HCT116 (cell line): ENCODE results near the gene GPX7. TPM values are rescaled to one million over a fixed set of nuclear protein-coding genes. Genes with fewer than 3 reads are reported as not detected.
"Not testable (repeated sequence)": the region's sequence is repeated elsewhere in the genome, so short reads cannot be mapped to it uniquely, and the experiment has no call there.

Experiments
- ATAC-seq: fragments of 200-7000 bp; cut with Tn5 transposase; 2 replicates; pipeline ENCODE4 v1.9.1; 2020; ENCODE audit warnings: mild to moderate bottlenecking, moderate library complexity
- BruUV-seq: library from RNA; stranded (reverse); fragments of 400-500 nt; replicated peaks from 2 replicates; lab custom pipeline; 2021; lab: Mats Ljungman, UMichigan
- CTCF ChIA-PET: fragments of 300-600 bp; sonication (Branson Sonifier 250); formaldehyde crosslinking; loops from one replicate; lab custom pipeline; 2021; ENCODE audit warnings: antibody characterized with exemption; lab: Charles Lee
- POLR2A ChIA-PET: fragments of 300-600, 350-600 bp; sonication (Branson Sonifier 250); formaldehyde crosslinking; loops from one replicate; lab custom pipeline; 2021; ENCODE audit warnings: antibody characterized with exemption; lab: Charles Lee
- RAD21 ChIA-PET, 2 experiments: fragments of 300-600 bp; sonication (Branson Sonifier 250); formaldehyde crosslinking; loops; one replicate each; lab custom pipeline; 2023; ENCODE audit warnings: low total read pairs in 2 of 2; ENCODE audit not compliant: uncharacterized antibody in 2 of 2, unreplicated experiment in 2 of 2, low non-redundant PET in 1 of 2; lab: Charles Lee
- DNase-seq: peaks from one replicate; pipeline ENCODE4 v3.0.0-alpha.2; 2010; ENCODE audit warnings: low read depth, low spot score
- H2AFZ ChIP-seq: fragments of 200-600 bp; shearing (Covaris generic), sonication (generic); 2 replicates; pipeline ENCODE4 v1.6.1; 2017; ENCODE audit warnings: low read depth, mixed run types, mixed read lengths, antibody characterized with exemption, low read length; ENCODE audit not compliant: poor library complexity, severe bottlenecking
- H3K27ac ChIP-seq: 2 replicates; pipeline ENCODE4 v1.5.1; 2012; ENCODE audit warnings: low read depth, low read length
- H3K27me3 ChIP-seq: fragments of 200-600 bp; sonication (generic); 2 replicates; pipeline ENCODE4 v1.6.1; 2016; ENCODE audit warnings: mixed run types, low read length, mixed read lengths; ENCODE audit not compliant: insufficient read depth
- H3K36me3 ChIP-seq, 2 experiments: fragments of 200-500 bp in 1 of 2; fragments of 200-600 bp in 1 of 2; sonication (Bioruptor generic) in 1 of 2; sonication (generic) in 1 of 2; 2 replicates each; pipeline versions ENCODE4 v1.5.1 to v1.6.1; 2014 to 2016; ENCODE audit warnings: low read length in 2 of 2, inconsistent platforms in 1 of 2, mixed read lengths in 1 of 2, mixed run types in 1 of 2; ENCODE audit not compliant: insufficient read depth in 2 of 2, control insufficient read depth in 1 of 2
- H3K4me1 ChIP-seq, 2 experiments: fragments of 200-600 bp in 1 of 2; sonication (generic) in 1 of 2; 2 replicates each; pipeline versions ENCODE4 v1.5.1 to v1.6.1; 2012 to 2017; ENCODE audit warnings: low read length in 2 of 2, inconsistent platforms in 1 of 2, mild to moderate bottlenecking in 1 of 2, mixed read lengths in 1 of 2, mixed run types in 1 of 2, moderate library complexity in 1 of 2; ENCODE audit not compliant: insufficient read depth in 2 of 2, control insufficient read depth in 1 of 2
- H3K4me2 ChIP-seq: fragments of 200-600 bp; sonication (generic); 2 replicates; pipeline ENCODE4 v1.6.1; 2017; ENCODE audit warnings: mixed run types, low read length, mixed read lengths
- H3K4me3 ChIP-seq, 2 experiments: fragments of 200-600 bp in 1 of 2; sonication (generic) in 1 of 2; replicated peaks in 1 of 2; 2 replicates each; pipeline ENCODE4 v1.5.1; 2011 to 2016; ENCODE audit warnings: low read length in 2 of 2, control low read depth in 1 of 2, low read depth in 1 of 2, mild to moderate bottlenecking in 1 of 2, mixed read lengths in 1 of 2, mixed run types in 1 of 2
- H3K79me2 ChIP-seq: fragments of 200-600 bp; sonication (generic); 2 replicates; pipeline ENCODE4 v1.6.1; 2017; ENCODE audit warnings: mild to moderate bottlenecking, mixed run types, low read length, moderate library complexity, mixed read lengths; ENCODE audit not compliant: insufficient read depth
- H3K9ac ChIP-seq: fragments of 200-600 bp; sonication (generic); 2 replicates; pipeline ENCODE4 v1.6.1; 2016; ENCODE audit warnings: low read length, mixed read lengths
- H3K9me2 ChIP-seq: fragments of 200-600 bp; sonication (generic), shearing (Covaris generic); 2 replicates; pipeline ENCODE4 v1.6.1; 2017; ENCODE audit warnings: mixed run types, mild to moderate bottlenecking, moderate library complexity; ENCODE audit not compliant: insufficient read depth
- H3K9me3 ChIP-seq, 2 experiments: fragments of 200-500 bp in 1 of 2; fragments of 200-600 bp in 1 of 2; sonication (Bioruptor generic) in 1 of 2; sonication (generic) in 1 of 2; 2 replicates each; pipeline ENCODE4 v1.6.1; 2014 to 2017; ENCODE audit warnings: low read length in 2 of 2, mixed read lengths in 2 of 2, inconsistent platforms in 1 of 2, low read depth in 1 of 2, mild to moderate bottlenecking in 1 of 2, mixed run types in 1 of 2, moderate library complexity in 1 of 2; ENCODE audit not compliant: control insufficient read depth in 1 of 2, insufficient read depth in 1 of 2
- H4K20me1 ChIP-seq: fragments of 200-600 bp; sonication (generic), shearing (Covaris generic); 2 replicates; pipeline ENCODE4 v1.6.1; 2017; ENCODE audit warnings: mixed run types, mild to moderate bottlenecking, moderate library complexity; ENCODE audit not compliant: insufficient read depth
- EGR1 ChIP-seq: IDR thresholded peaks from 2 replicates; pipeline ENCODE4 v1.6.1; 2012; ENCODE audit warnings: low read depth
- ELF1 ChIP-seq: IDR thresholded peaks from 2 replicates; pipeline ENCODE4 v1.6.1; 2012; ENCODE audit warnings: low read depth, borderline replicate concordance
- EZH2phosphoT487 ChIP-seq: fragments of 200-600 bp; IDR thresholded peaks from 2 replicates; pipeline ENCODE4 v1.6.1; 2018; ENCODE audit warnings: antibody characterized with exemption, borderline replicate concordance
- FOSL1 ChIP-seq: IDR thresholded peaks from 2 replicates; pipeline ENCODE4 v1.6.1; 2012; ENCODE audit warnings: low read depth
- POLR2A ChIP-seq: IDR thresholded peaks from 2 replicates; pipeline ENCODE4 v1.7.0; 2011; ENCODE audit warnings: borderline replicate concordance; ENCODE audit not compliant: insufficient read depth, insufficient read length; ENCODE audit errors: extremely low read depth
- POLR2AphosphoS5 ChIP-seq: IDR thresholded peaks from 2 replicates; pipeline ENCODE4 v1.6.1; 2011; ENCODE audit warnings: mild to moderate bottlenecking, low read depth, low read length, moderate library complexity
- RAD21 ChIP-seq: IDR thresholded peaks from 2 replicates; pipeline ENCODE4 v1.6.1; 2012; ENCODE audit warnings: low read depth, mild to moderate bottlenecking
- SIN3A ChIP-seq: IDR thresholded peaks from 2 replicates; pipeline ENCODE4 v1.6.1; 2012; ENCODE audit warnings: low read depth
- SRF ChIP-seq: IDR thresholded peaks from 2 replicates; pipeline ENCODE4 v1.6.1; 2012; ENCODE audit warnings: low read depth
- YY1 ChIP-seq: IDR thresholded peaks from 2 replicates; pipeline ENCODE4 v1.6.1; 2011; ENCODE audit warnings: low read length, low read depth, moderate library complexity, mild to moderate bottlenecking; ENCODE audit not compliant: insufficient replicate concordance; ENCODE audit errors: extremely low read depth
- intact Hi-C: fragments of 100-400 bp; cut with micrococcal nuclease; formaldehyde crosslinking; loops from 2 replicates; pipeline ENCODE4 v1.10.0; 2022
- total RNA-seq: library from RNA; stranded (reverse); gene quantifications from one replicate; pipeline ENCODE4 v1.2.1, GENCODE V29; 2021; ENCODE audit not compliant: unreplicated experiment
- TF ChIP-seq, protein P1 (sequence below): IDR thresholded peaks from 2 replicates; pipeline ENCODE4 v1.6.1; 2012; ENCODE audit warnings: low read depth
- TF ChIP-seq, protein P2 (sequence below): IDR thresholded peaks from 2 replicates; pipeline ENCODE4 v1.6.1; 2012

Gene GPX7
- total RNA-seq, 1 experiment from 2014 or later, result not detected

- Histone ChIP-seq H3K9me3 (no peaks in the 10 kb centered on the region), H3K27me3 (no peaks in the 10 kb centered on the region), H4K20me1 (no peaks in the 10 kb centered on the region), H2AFZ (no peak overlapping the region), H3K4me1 (peaks cover 5 to 15% of the 10 kb centered on the region in 2 experiments; a peak in 3 of 4 replicates), H3K4me3 (no peak overlapping the region), H3K79me2 (no peaks in the 10 kb centered on the region), H3K9ac (no peak overlapping the region), H3K36me3 (no peaks in the 10 kb centered on the region), H3K4me2 (no peak overlapping the region), H3K9me2 (no peaks in the 10 kb centered on the region), H3K27ac (no peak overlapping the region)
- ChIA-PET POLR2A (no interaction called here), RAD21 (no interaction called here), CTCF (no interaction called here)
- BruUV-seq, result no TSS peak
- DNase-seq (no peak), ATAC-seq (no peak)
- TF ChIP-seq EGR1 (no peak), SRF (no peak)
- intact Hi-C loops, result no loop called here
Observed at GRCh38 chr1:52576074-52576473, 26.1 kb upstream of the GPX7 start.

- RAD21 ChIA-PET, H3K27me3 ChIP-seq, H2AFZ ChIP-seq, H4K20me1 ChIP-seq, CTCF ChIA-PET, H3K4me3 ChIP-seq, H3K4me2 ChIP-seq, POLR2A ChIA-PET, H3K9me3 ChIP-seq, H3K79me2 ChIP-seq, intact Hi-C loops, H3K27ac ChIP-seq, DNase-seq, ATAC-seq, H3K36me3 ChIP-seq, BruUV-seq, H3K9ac ChIP-seq, H3K9me2 ChIP-seq: not testable (repeated sequence)
- peaks cover 5 to 15% of the 10 kb centered on the region in 2 experiments; a peak in 3 of 4 replicates for H3K4me1 ChIP-seq
Observed at GRCh38 chr1:52578066-52578465, 24.1 kb upstream of the GPX7 start.

DNA sequence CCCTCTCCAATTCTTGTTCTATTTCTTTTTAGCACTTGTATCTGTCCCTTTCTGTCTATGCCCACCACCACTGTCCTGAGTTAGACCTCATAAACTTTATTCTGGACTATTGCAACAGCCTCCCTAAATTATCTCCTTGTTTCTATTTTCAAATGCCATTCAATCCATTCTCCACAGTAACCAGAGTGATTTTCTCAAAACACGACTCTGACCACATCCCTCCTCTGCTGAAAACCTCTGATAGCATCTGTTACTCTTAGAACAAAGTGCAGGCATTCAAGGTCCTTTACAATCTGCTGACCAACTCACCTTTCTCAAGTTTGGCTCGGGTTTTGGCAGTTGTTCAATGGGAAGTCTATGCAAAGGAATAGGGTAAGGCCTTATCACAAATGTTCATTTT lies 22.8 kb upstream of the GPX7 start:
- ChIA-PET POLR2A (no interaction called here), RAD21 (no interaction called here), CTCF (no interaction called here)
- Histone ChIP-seq H4K20me1 (no peaks in the 10 kb centered on the region), H3K36me3 (no peaks in the 10 kb centered on the region), H3K9me2 (no peaks in the 10 kb centered on the region), H3K4me1 (peaks cover 3 to 10% of the 10 kb centered on the region in 2 experiments; a peak in 2 of 4 replicates), H3K27me3 (no peaks in the 10 kb centered on the region), H3K4me2 (no peak overlapping the region), H3K27ac (no peak overlapping the region), H3K4me3 (no peak overlapping the region), H3K9me3 (no peaks in the 10 kb centered on the region), H3K79me2 (no peaks in the 10 kb centered on the region), H3K9ac (no peak overlapping the region), H2AFZ (no peak overlapping the region)
- DNase-seq (no peak), ATAC-seq (no peak)
- BruUV-seq, result no TSS peak
- intact Hi-C loops, result no loop called here
- no peak for TF ChIP-seq POLR2AphosphoS5
- TF ChIP-seq, protein P1, sequence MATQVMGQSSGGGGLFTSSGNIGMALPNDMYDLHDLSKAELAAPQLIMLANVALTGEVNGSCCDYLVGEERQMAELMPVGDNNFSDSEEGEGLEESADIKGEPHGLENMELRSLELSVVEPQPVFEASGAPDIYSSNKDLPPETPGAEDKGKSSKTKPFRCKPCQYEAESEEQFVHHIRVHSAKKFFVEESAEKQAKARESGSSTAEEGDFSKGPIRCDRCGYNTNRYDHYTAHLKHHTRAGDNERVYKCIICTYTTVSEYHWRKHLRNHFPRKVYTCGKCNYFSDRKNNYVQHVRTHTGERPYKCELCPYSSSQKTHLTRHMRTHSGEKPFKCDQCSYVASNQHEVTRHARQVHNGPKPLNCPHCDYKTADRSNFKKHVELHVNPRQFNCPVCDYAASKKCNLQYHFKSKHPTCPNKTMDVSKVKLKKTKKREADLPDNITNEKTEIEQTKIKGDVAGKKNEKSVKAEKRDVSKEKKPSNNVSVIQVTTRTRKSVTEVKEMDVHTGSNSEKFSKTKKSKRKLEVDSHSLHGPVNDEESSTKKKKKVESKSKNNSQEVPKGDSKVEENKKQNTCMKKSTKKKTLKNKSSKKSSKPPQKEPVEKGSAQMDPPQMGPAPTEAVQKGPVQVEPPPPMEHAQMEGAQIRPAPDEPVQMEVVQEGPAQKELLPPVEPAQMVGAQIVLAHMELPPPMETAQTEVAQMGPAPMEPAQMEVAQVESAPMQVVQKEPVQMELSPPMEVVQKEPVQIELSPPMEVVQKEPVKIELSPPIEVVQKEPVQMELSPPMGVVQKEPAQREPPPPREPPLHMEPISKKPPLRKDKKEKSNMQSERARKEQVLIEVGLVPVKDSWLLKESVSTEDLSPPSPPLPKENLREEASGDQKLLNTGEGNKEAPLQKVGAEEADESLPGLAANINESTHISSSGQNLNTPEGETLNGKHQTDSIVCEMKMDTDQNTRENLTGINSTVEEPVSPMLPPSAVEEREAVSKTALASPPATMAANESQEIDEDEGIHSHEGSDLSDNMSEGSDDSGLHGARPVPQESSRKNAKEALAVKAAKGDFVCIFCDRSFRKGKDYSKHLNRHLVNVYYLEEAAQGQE, result no peak
- TF ChIP-seq, protein P2, sequence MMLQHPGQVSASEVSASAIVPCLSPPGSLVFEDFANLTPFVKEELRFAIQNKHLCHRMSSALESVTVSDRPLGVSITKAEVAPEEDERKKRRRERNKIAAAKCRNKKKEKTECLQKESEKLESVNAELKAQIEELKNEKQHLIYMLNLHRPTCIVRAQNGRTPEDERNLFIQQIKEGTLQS, result no peak
- no peak for TF ChIP-seq SRF
- TF ChIP-seq YY1, result no peak
- no peak for TF ChIP-seq SIN3A
- TF ChIP-seq ELF1, result no peak
- no peak for TF ChIP-seq EGR1
- TF ChIP-seq RAD21, result no peak
- no peak for TF ChIP-seq EZH2phosphoT487
- TF ChIP-seq POLR2A, result no peak
- no peak for TF ChIP-seq FOSL1
